GM19372 (cell line): ENCODE data around the gene OBP2B.
"Not testable (repeated sequence)": the region's sequence is repeated elsewhere in the genome, so short reads cannot be mapped to it uniquely, and the experiment has no call there.

ENCODE experiments used
- ATAC-seq: cut with Tn5 transposase; IDR thresholded peaks from one replicate; pipeline ENCODE4 v1.9.1; 2021; ENCODE audit warnings: mild to moderate bottlenecking, low read depth, moderate library complexity; ENCODE audit not compliant: unreplicated experiment

OBP2B gene

DNA sequence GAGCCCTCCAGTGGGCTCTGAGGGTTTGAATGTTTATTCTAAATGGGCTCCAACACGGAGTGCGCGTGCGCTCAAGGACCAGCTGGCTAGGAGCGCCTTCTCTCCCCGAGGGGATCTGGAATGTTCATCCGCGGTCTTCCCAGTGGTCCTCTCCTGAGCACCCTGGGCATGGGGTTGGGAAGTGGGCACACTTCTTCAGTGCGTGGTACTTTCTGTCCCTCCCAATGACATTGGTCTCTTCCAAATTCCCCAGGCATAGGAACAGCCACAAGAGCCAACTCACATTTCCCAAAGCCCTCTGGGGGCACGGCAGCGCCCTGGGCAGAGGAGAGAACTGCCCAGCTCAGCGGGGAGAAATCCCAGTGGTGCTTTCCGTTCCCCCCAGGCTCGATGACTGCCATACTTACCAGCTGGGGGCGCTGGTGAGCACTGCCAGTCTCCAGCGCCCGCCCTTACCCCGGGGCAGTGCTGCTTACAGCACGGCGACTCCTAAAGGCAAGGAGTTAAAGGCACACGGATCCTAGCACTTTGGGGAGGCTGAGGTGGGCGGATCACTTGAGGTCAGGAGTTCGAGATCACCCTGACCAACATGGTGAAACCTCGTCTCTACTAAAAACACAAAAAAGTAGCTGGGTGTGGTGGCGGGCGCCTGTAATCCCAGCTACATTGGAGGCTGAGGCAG lies 29.9 kb upstream of the OBP2B start:
- no peak for ATAC-seq

DNA sequence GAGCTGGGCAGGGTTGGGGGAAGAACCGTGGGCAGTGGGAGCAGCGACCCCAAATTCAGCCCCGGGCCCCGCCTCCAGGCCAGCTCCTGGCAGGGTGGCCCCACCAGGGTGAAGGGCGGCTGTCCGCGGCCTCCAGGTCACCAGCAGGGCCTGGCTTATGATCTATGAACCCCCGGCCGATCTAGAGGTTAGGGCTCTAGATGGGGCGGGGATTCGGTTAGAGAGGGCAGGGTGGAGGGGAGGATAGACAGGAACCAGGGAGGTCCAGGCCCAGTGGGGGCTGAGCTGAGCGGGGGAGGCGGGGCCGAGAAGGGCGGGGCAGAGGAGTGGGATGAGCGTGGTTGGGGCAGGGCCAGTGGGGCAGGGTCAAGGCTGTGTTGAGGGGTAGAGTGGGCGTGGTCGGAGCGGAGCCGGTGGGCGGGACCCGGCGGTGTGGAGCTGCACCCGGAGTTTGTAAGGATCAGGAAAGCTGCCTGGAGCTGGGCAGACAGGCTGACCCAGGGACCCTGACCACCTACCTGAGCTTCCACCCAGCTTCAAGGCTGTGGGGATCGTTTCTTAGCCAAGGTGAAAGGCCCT lies 29.3 kb upstream of the OBP2B start:
- ATAC-seq = no peak

DNA sequence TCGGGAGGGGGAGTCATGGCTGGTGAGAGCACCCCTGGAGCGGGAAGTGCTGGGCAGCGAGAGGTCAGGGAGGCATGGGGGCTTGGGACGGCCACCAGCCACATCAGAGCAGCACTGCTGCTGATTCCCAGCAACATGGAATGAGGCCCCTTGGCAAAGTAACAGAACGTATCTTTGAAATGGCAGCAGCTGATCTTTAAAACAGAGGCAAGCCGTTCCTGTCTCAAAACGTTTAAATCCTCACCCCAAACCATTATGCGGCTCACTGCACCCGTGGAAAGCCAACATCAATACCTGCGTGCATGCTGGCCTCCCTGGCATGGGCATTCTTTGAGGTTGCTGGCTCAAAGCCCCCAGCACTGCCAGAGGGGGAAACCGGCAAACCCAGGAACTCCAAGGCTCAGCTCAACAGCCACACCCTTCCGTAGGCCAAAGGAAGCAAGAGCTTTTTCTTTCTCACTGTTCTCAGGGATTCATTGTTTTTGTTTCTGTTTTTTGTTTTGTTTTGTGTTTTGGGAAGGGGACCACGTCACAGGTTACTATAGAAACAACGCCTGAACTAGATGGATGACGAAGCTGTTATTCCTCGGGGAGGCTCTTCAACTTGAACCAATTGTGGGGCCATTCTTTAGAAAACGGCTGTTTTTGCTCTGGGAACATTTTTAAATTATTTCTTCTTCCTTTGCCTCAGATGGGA lies 28.1 kb upstream of the OBP2B start:
- ATAC-seq = no peak

DNA sequence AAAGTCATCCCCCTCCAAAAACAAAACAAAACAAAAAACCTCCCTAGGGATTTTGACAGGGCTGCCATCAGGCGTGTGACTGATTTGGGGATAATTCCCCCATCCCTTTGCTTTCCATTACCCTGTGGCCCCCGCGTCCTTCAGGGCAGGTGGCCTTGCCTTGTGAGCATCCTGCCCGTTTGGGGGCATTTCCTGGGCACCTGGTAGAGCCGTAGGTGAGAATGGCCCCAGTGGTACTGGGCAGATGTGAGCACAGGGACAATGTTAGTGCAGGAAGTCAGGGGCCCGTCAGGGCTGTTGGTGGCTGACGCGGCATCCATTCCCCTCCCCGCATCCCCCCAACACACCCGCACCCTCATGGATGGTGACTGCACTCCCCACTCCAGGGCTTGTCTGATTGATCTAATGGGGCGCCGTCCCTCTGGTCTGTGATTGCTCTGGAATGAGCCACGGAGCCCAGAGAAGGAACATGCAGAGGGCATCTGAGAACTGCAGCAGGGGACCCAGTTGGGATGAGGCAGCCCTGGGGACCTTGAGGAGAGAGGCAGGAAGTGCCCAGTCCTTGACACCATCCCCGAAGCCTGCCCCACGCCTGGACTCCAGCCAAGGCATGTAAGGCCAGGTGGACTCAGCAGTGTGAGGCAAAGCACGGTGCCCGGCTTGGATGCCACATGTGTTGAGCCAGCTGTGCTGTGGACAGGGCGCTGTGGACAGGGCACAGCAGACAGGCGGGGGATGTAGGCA lies 27.4 kb upstream of the OBP2B start:
- ATAC-seq = not testable (repeated sequence)

DNA sequence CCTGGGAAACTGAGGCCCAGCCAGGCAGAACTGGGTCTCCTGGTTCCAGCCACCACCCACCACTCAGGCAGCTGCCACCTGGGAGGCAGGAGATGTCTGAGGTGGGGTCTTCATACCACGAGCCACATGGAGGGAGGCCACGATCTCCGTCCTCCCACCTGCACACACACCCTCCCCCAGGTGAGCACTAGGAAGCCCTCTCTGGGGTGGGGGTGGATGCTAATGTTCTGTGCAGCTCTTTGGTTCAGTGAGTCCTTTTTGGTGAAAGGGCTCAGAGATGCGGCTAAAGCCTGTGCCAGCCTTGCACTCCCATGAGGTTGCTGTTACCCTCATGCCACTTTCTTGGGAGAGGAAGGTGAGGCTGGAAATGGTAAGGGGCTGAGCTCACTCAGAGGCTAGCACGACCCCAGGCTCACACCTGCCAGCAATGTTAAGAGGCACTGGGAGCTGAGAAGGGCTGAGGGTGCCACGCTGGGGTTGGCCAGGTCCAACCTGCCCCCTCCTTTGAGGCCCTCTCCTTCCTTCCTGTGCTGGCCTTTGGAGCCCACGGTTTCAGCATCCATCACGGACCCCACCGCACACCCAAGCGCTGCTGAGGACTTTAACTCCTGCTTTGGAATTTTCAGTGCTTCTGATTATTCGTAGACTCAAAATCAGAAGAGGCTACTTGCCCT lies 26.6 kb upstream of the OBP2B start:
- no peak for ATAC-seq

DNA sequence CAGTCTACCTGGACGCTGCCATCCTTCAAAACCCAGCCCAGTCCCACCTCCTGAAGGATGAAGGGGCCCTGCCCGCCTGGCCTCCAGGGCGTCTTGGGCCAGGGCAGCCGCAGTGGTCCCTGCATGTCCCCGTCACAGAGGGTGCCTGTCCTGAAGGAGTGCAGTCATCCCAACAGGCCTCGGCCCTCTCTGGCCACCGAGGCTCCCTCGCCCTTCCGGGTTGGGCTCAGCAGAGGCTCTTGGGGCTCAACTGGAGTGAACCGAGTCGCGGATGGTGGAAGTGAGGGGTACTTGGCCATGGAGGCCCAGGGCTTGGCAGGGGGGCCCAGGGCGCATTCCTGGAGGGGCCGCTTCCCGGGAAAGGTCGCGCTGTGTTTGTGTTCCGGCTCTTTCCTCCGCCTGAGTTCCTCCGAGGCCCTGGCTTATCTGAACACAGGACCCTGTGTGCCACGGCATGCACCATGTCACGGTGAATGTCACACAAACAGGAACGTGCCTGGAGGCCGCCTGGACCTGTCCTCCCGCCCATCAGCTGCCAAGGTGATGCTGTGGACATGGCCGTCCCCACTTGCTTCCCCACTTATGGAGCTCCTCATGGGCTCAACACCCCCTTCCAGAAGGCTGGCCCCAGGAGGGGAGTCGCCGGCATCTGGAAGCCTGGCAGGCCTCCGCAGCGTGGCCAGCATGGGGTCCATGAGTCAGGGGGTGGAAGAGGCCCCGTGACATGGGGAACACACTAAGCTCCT lies 25.7 kb upstream of the OBP2B start:
- ATAC-seq = no peak

DNA sequence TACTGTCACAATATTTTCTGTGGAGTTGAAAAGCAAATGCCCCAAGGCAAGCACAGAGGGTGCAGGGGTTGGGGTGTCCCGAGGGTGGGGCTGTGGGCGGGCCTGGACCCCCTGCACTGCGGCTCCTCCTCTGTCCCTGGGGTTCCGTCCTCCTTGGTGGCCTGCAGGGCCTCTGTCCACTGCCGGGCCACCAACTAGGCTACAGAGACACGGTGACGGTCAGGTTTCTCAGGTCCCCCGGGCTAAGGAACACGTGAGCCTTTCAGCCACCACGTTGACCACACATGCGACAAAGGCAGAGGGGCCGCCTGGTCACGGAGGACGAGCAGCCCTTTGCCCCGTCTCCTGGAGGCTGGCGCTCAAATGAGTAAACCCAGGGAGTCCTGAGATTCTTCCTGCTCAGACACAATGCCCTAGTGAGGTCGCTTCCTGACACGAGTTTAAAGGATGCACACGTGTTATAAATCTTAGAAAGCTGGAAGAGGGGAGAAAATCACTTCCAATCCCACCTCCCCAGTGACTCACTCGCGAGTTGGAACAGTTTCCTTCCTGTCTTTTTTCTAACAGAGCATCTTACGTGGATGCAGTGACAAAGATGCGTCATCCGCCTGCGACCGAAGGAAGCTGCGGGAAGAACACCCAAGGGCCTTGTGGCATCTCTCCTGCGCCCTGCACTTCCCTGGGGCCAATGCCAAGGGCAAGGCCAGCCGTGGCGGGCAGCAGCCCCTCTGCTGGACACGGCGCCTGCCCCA lies 24.8 kb upstream of the OBP2B start:
- ATAC-seq = no peak

DNA sequence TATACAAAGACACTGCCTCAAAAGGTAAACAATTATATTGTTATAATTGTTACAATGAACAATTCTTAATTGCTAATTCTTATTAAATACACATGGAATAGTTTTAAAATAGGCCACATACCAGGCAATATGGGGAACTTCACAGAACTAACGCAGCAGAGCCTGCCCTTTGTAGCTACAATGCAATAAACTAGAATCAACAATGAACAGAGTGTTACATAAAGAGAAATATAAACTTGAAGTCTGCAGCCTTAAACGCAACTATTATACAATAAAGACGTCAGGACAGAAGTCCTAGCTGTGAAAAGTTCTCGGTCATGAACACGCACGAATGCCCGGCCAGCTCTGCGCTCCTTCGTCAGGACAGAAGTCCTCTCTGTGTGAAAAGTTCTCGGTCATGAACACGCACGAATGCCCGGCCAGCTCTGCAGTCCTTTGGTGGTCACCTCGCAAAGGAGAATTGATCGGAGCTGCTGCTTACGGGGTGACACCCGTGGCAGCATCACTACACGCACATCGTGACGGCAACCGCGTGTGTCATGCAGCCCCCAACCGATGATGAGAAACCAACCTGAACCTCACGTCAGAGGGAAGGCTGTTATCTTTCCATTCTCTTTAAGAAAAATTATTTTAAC lies 23.0 kb upstream of the OBP2B start:
- ATAC-seq = not testable (repeated sequence)

DNA sequence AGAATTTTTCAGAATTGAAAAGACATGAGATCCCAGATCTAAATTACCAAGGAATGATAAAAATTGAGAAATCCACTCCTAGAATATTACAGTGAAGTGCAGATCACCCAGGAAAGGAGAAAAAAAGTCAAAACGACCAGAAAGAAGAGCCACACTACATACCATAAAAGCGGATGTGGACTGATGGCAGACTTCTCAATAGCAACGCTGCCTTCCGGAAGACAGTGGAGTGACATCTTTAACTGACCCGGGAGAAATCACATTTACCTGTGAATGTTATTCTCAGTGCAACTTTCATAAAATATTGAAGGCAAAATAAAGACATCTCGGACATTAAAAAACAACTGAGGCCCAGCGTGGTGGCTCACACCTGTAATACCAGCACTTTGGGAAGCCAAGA lies 21.5 kb upstream of the OBP2B start:
- ATAC-seq = not testable (repeated sequence)

DNA sequence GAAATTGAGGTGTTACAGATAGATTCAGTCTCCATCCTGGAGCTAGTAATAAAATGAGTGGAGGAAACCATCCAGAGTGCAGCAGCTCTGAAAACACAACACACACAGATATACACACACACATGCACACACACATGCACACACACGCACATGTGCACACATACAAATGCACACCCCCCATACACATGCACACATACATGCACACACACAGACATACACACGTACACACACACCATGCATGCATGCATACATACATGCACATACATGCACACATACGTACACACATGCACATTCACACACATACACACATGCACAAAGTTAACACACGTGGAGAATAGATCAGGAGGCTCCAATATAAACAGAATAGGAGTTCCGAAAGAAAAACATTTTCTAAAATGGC lies 21.0 kb upstream of the OBP2B start:
- no peak for ATAC-seq

DNA sequence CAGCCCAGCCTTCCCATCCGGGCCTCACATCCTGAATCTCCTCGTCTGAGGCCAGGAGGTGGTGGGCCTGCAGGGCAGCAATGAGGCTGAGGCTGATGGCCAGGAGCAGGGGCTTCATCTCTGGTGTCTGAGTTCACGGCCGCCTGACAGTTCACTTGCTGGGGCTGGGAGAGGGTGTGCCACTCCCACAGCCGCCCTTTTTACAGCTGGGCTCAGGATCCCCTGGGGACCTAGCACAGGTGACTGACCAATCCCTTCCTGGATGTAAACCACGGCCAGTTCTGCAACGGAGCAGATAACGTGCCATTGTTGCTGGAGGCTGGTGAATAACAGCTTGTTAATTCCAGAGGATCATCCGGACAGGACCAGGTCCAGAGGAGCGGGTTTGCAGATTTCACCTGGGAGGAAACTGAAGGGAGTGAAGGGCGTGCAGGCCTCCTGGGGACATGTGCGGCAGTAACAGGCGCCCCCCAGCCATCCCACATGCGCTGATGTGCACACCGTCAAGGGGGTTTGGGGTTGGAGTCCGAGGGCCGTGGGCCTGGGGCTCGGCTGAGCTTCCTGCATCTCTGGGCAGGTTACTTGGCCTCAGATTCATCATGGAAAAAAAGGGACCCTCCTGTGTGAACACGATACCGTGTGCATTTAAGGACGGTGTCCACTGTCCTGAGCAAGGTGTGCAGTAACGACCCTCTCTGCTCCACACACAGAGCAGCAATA lies 19.6 kb upstream of the OBP2B start:
- ATAC-seq = not testable (repeated sequence)

DNA sequence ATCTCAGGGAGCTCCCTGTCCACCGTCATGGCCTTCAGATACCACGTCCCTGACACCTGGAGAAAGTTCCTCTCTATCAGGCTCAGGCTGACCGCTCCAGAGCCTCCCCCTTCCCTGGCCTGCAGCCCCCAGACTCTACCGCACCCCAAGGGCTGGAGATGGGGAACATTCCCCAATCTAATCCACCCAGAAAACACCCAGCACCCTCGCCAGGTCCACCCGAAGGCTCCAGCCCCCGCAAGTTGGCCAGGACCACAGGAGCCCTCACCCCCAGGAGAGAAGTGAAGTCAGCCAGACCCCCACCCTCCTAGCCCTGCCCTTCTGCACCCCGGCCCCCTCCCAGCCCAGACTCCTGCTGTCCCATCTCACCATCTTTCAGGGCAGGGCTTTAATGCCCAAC lies 18.9 kb upstream of the OBP2B start:
- ATAC-seq = not testable (repeated sequence)

DNA sequence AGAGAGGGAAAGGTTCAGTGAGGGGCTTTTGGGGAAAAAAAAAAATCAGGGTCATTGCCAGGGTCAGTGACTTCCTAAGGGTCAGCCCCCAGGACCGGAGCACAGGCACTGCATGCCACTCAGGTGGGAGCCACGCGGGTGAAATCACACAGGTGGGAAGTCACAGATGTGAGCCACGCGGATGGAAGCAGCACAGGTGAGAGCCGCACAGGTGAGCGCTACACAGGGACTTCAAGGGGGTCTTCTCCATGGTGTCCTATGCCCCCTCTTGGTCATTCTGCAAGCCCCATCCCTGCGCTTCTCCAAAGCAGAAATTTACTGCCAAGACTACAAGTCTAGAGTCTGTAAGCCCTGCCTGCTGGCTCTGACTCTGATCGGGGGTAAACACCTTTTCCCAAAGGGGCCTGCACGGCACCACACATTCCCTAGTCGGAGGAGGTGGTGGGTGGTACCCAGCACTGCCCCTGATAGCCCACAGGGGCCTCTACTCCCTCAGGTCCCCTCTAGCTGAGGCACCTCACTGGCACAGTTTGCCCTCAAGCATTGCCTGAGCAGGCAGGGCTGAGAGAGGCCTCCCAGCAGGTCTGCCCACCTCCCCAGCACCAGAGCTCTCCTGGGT lies 18.3 kb upstream of the OBP2B start:
- ATAC-seq = no peak

DNA sequence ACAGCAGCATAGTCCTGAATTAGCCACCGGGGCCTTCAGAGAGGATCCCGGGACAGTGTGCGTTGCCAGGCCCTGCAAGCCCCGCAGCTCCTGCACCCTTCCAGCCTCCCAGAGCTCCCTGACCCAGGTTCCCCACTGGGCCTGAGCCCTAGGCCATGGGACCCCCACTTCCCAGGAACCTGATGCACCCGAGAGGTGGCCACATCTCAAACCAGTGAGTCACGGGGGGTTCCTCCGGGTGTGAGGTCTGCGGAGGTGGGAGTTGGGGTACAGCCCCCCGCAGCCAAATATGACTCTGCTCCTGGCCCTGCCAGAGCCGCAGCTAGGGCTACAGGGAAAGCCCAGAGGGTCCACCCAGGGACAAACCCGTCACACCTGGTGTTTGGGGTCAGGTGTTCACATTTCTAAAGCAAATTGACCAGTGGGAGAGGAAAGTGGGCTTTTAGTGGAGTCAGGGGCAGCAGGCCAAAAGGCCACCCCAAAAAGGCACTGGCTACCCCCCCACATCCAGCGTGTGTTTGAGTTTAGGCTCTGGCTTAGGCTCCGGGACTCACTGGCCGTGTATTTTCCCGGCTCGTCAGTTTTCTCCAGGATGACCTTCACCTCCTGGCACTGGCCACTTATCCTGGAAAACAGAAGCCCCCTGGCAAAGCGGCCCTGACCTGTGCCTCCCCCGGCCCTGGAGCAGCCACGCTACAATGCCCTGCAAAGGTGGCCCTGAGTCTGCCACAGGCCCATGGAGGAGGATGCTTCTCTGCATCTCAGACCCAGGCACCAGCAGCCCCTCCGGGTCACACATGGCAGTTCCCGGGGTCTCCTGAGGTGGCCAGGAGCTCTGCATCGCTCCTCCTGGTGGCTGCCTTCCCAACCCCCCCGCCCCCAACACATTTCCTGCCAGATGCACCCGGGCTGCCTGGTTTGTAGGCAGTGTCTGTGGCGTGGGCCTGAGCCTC lies 17.4 kb upstream of the OBP2B start:
- no peak for ATAC-seq

DNA sequence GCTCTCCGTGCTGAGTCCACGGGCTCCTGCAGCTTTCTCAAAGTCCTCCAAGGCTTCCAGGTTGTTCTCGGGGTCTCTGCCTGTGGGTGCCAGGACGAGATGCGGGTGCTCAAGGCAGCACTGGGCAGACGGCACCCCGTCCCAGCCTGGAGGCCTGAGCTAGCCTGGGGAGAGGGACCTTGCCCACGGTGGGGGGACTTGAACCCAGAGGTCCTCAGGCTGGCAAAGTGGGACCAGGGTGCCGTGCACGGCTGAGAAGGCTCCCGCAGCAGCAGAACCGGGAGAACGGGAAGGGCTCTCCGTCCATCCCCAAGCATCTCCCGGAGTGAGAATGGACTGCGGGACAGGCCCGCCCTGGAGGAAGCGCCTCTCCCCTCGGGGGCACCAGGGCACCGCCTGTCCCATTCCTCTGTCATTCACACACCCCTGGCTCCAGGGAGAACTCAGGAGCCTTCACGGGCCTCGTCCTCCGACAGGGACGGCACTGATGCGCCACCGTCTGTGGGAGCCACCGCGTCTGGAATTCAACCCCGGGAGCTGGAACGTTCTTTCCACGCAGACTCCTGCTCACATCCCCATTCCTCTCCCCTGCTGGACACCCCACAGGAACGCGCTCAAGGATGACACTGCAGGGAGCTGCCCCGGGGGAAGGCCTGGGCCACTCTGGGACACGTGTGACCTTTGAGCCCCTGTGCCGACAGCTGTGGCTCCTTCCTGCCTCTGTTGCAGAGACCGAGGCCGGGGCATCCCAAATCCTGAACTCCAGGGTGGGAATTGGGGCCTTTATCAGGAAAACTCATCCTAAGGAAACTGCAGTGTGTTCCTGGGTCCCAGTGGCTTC lies 16.3 kb upstream of the OBP2B start:
- ATAC-seq = no peak

DNA sequence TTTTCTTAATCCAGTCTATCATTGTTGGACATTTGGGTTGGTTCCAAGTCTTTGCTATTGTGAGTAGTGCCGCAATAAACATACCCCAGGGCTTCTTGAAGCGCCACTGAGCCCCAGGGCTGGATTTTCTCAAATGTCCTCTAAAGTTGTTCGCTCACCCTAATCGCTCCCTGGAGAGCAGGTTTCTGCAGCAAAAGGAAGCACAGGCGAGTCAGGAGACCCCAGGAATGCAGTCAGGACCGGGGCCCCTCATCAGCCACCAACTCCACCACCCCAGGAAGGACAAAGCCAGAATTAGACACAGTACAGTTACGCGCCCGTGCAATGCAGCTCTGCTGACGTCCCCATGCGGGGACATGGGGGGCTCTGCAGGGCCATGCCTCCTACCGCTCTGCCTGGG lies 15.7 kb upstream of the OBP2B start:
- no peak for ATAC-seq
